ENCODE results near the gene FHIT. TPM values are rescaled to one million over a fixed set of nuclear protein-coding genes. Genes with fewer than 3 reads are reported as not detected.

Gene FHIT
- total and polyA plus RNA-seq, 8 donors: 1.8 to 10.6 (median 7.1) TPM

DNA sequence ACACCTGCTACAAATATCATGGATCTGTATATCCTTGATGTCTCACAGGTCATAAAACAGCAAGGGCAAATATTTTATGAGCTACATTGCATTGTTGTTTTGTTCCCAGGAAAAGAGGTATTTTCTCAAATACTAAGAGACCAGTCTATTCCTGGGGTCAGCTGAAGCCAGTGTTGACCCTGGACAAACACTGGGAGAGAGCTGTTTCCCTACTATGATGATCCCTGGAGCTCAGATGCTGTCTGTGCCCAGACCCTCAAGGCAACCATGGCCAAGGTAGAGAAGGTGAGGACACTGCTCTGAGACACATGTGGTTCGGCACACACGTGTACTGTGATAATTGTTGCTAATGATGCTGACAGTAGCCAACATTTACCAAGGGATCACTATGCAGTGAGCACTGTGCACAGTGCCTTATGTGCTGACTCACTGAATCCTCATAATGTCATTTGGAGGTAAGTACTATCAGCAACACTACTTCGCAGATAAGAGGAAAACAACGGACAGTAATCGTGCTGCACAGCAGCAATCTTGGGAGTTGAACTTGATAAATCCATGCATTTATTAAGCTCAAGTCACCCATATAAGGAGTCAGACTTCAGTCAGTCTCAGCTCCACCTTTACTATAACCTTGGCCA, 943.6 kb downstream of the FHIT start:
- intact Hi-C loops (cut with DNase I; ENCODE audit: low total_unique reads): no loop called here
- TF ChIP-seq EP300 (IDR thresholded peaks at IDR 0.05): no peak
- no peak for TF ChIP-seq POLR2A (IDR thresholded peaks at IDR 0.05)
- no peak for TF ChIP-seq POLR2AphosphoS5 (IDR thresholded peaks at IDR 0.05)
- TF ChIP-seq, protein P1, sequence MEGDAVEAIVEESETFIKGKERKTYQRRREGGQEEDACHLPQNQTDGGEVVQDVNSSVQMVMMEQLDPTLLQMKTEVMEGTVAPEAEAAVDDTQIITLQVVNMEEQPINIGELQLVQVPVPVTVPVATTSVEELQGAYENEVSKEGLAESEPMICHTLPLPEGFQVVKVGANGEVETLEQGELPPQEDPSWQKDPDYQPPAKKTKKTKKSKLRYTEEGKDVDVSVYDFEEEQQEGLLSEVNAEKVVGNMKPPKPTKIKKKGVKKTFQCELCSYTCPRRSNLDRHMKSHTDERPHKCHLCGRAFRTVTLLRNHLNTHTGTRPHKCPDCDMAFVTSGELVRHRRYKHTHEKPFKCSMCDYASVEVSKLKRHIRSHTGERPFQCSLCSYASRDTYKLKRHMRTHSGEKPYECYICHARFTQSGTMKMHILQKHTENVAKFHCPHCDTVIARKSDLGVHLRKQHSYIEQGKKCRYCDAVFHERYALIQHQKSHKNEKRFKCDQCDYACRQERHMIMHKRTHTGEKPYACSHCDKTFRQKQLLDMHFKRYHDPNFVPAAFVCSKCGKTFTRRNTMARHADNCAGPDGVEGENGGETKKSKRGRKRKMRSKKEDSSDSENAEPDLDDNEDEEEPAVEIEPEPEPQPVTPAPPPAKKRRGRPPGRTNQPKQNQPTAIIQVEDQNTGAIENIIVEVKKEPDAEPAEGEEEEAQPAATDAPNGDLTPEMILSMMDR (IDR thresholded peaks at IDR 0.05): no peak
- Histone ChIP-seq H3K9me3 (no peaks in the 10 kb centered on the region), H3K27ac (no peak overlapping the region), H3K27me3 (no peaks in the 10 kb centered on the region), H3K4me3 (no peak overlapping the region), H3K36me3 (no peaks in the 10 kb centered on the region), H3K4me1 (no peaks in the 10 kb centered on the region)
- 72 to 83% (median 78%) methylated on average over 5 of the region's 5 CpGs for WGBS, 5 donors
- no peak for DNase-seq

DNA sequence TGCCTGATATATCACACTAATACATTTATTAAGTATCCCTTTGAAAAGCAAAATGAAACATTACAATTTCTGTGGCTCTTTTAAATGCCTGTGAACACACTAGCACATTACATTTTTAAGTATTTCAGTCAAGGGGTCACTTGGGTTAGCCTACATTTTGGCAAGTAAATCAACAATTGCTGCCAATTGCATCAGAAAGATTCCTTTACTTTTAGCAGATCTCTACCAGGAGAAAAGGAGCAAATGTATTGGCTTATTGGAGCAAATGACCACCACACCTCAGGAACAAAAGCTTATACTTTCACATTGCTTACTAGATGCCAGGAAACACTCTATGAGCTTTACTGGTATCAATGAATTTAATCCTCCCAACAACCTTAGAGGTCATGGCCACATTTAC, 947.1 kb downstream of the FHIT start:
- TF ChIP-seq POLR2AphosphoS5 (IDR thresholded peaks at IDR 0.05) (no peak), EP300 (IDR thresholded peaks at IDR 0.05) (no peak), POLR2A (IDR thresholded peaks at IDR 0.05) (no peak)
- TF ChIP-seq, protein P1 (IDR thresholded peaks at IDR 0.05): no peak
- Histone ChIP-seq H3K9me3 (peaks cover 0 to 5% (median 0%) of the 10 kb centered on the region in 4 donors), H3K27me3 (no peaks in the 10 kb centered on the region), H3K36me3 (no peaks in the 10 kb centered on the region), H3K4me3 (no peak overlapping the region), H3K4me1 (no peaks in the 10 kb centered on the region), H3K27ac (no peak overlapping the region)
- no peak for DNase-seq
- intact Hi-C loops (cut with DNase I; ENCODE audit: low total_unique reads): no loop called here

DNA sequence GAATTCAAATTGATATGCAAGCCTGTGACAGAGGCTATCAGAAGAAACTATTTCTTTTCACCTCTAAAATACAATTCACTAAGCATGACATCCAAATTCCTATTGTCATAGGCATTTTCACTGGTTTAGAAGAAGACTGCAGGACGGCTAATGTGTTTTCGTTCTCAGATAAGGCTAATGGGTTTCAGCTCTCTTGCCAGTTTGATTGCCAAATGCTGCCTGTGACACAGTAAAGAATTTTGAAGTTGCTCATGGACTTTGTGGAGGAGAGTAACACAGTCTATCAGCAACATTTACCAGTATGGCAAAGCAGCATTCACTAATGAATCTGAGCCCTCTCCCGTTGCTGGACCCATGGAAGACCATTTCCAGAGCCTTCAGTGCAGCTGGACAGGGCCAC, 948.1 kb downstream of the FHIT start:
- Histone ChIP-seq H3K27ac (no peak overlapping the region), H3K9me3 (peaks cover 0 to 5% (median 0%) of the 10 kb centered on the region in 4 donors), H3K4me1 (no peaks in the 10 kb centered on the region), H3K27me3 (no peaks in the 10 kb centered on the region), H3K4me3 (no peak overlapping the region), H3K36me3 (no peaks in the 10 kb centered on the region)
- intact Hi-C loops (cut with DNase I; ENCODE audit: low total_unique reads): no loop called here
- no peak for DNase-seq
- no peak for TF ChIP-seq POLR2AphosphoS5 (IDR thresholded peaks at IDR 0.05)
- no peak for TF ChIP-seq EP300 (IDR thresholded peaks at IDR 0.05)
- no peak for TF ChIP-seq POLR2A (IDR thresholded peaks at IDR 0.05)
- TF ChIP-seq, protein P1 (IDR thresholded peaks at IDR 0.05): no peak
- WGBS, 5 donors: 71 to 84% (median 74%) methylated on average over 3 of the region's 3 CpGs

DNA sequence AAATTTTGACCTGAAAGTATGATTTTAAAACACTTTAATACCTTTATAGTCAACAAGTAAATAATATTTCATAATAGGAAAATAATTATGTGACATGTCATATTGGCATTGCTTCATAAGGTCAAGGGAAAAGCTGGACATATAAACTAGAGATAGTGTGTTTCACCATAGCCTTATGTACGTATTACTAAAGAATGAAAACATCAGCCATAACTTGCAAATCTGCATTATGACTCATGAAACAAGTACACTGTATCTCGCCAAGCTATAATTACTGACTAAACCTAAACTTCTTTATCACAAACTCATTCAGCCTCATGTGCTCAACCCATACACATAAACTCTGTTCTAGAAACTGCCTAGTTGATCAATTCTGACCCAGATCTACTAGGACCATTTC, 950.1 kb downstream of the FHIT start:
- intact Hi-C loops (cut with DNase I; ENCODE audit: low total_unique reads): no loop called here
- H3K27me3 ChIP-seq: no peaks in the 10 kb centered on the region
- no peak for DNase-seq
- H3K4me1 ChIP-seq: no peaks in the 10 kb centered on the region
- H3K36me3 ChIP-seq: no peaks in the 10 kb centered on the region
- peaks cover 0 to 6% (median 0%) of the 10 kb centered on the region in 4 donors for H3K9me3 ChIP-seq
- no peak overlapping the region for H3K4me3 ChIP-seq
- WGBS, 5 donors: 54 to 64% (median 57%) methylated on average over 2 of the region's 2 CpGs
- no peak overlapping the region for H3K27ac ChIP-seq
- no peak for TF ChIP-seq POLR2AphosphoS5 (IDR thresholded peaks at IDR 0.05)
- TF ChIP-seq EP300 (IDR thresholded peaks at IDR 0.05): no peak
- no peak for TF ChIP-seq POLR2A (IDR thresholded peaks at IDR 0.05)
- TF ChIP-seq, protein P1 (IDR thresholded peaks at IDR 0.05): no peak
